Thoracic aorta (tissue), 2 donors: ENCODE results near the gene RHNO1. TPM values are rescaled to one million over a fixed set of nuclear protein-coding genes. Genes with fewer than 3 reads are reported as not detected.
"Not testable (repeated sequence)": the region's sequence is repeated elsewhere in the genome, so short reads cannot be mapped to it uniquely, and the experiment has no call there.

ENCODE experiments used
- ATAC-seq: fragments of 150-250 bp; one replicate; pipeline ENCODE4 v1.8.0; 2017; ENCODE audit warnings: low read depth; ENCODE audit not compliant: insufficient number of reproducible peaks, low FRiP score
- DNase-seq: peaks from one replicate; pipeline ENCODE4 v3.0.0-alpha.2; 2020; ENCODE audit warnings: low spot score
- H3K27ac ChIP-seq, 2 donors: fragments of 200-600 bp; sonication (generic); 1 replicate in 1 of 2; 2 replicates in 1 of 2; pipeline ENCODE4 v1.5.1; 2016; ENCODE audit warnings: mild to moderate bottlenecking in 2 of 2, moderate library complexity in 2 of 2
- H3K27me3 ChIP-seq: fragments of 200-600 bp; sonication (generic); replicated peaks from 2 replicates; pipeline ENCODE4 v1.6.0; 2016; ENCODE audit warnings: mild to moderate bottlenecking; ENCODE audit not compliant: insufficient read depth
- H3K36me3 ChIP-seq: fragments of 200-600 bp; sonication (generic); one replicate; pipeline ENCODE4 v1.5.1; 2016
- H3K4me1 ChIP-seq, 2 donors: fragments of 200-600 bp; sonication (generic); 1 replicate in 1 of 2; 2 replicates in 1 of 2; pipeline versions ENCODE4 v1.5.1 to v1.6.0; 2016; ENCODE audit warnings: low read depth in 2 of 2, mild to moderate bottlenecking in 1 of 2; ENCODE audit not compliant: control insufficient read depth in 1 of 2
- H3K4me3 ChIP-seq: fragments of 200-600 bp; sonication (generic); 2 replicates; pipeline ENCODE4 v1.5.1; 2016; ENCODE audit warnings: mild to moderate bottlenecking
- H3K9me3 ChIP-seq: fragments of 200-600 bp; sonication (generic); 2 replicates; pipeline ENCODE4 v1.5.1; 2016
- total RNA-seq, 2 donors: library from RNA; depleted of rRNA; stranded (reverse); fragments of >200 nt; gene quantifications; one replicate each; pipeline versions ENCODE4 v1.1.0 to v1.2.3, GENCODE V29; 2016
- TF ChIP-seq, protein P1 (sequence below): fragments of 200-600 bp; sonication (generic); IDR thresholded peaks from one replicate; pipeline ENCODE4 v1.5.1; 2019; ENCODE audit warnings: antibody characterized with exemption

The RHNO1 gene
- total RNA-seq, 2 donors from 2014 or later: 9.6 to 10.8 TPM

DNA sequence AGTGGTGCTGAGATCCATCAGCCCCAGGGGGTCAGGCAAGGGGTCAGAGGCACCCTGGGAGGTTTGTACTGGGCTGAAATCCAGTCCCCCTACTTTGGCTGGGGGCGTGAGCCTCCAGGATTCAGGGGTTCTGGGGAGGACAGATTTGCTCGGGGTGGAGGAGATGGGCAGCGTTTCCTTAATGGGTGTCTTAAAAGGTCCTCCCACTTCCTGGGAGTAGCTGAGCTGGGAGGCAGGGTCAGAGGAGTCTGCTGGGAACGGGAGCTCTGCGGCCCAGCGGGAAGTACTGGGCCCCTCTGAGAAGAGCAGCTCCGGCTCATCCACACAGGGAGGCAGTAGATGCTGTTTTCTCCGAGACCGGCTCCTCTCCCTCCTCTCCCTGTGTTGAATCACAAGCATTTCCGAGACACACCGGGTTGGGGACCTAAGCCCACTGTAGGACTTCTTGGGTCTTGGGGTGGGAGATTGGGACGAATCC is 18.0 kb upstream of the RHNO1 start:
- Histone ChIP-seq H3K9me3 (no peaks in the 10 kb centered on the region), H3K27me3 (no peaks in the 10 kb centered on the region), H3K27ac (no peak overlapping the region), H3K4me1 (no peaks in the 10 kb centered on the region), H3K4me3 (no peak overlapping the region), H3K36me3 (no peaks in the 10 kb centered on the region)
- TF ChIP-seq, protein P1, sequence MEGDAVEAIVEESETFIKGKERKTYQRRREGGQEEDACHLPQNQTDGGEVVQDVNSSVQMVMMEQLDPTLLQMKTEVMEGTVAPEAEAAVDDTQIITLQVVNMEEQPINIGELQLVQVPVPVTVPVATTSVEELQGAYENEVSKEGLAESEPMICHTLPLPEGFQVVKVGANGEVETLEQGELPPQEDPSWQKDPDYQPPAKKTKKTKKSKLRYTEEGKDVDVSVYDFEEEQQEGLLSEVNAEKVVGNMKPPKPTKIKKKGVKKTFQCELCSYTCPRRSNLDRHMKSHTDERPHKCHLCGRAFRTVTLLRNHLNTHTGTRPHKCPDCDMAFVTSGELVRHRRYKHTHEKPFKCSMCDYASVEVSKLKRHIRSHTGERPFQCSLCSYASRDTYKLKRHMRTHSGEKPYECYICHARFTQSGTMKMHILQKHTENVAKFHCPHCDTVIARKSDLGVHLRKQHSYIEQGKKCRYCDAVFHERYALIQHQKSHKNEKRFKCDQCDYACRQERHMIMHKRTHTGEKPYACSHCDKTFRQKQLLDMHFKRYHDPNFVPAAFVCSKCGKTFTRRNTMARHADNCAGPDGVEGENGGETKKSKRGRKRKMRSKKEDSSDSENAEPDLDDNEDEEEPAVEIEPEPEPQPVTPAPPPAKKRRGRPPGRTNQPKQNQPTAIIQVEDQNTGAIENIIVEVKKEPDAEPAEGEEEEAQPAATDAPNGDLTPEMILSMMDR: no peak
- DNase-seq: no peak
- no peak for ATAC-seq

DNA sequence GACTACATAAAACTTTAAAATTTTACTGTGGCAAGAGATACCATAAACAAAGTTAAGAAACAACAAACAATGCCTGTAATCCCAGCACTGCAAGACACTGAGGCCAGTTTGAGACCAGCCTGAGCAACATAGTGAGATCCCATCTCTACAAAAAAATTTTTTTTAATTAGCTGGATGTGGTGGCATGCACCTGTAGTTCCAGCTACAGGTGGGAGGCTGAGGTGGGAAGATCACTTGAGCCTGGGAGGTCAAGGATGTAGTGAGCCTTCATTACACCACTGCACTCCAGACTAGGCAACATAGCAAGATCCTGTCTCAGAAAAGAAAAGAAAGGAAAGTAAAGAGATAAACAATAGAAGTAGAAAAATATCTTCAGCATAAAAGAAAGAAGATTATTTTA is 16.9 kb upstream of the RHNO1 start:
- no peak for ATAC-seq
- Histone ChIP-seq H3K9me3 (no peaks in the 10 kb centered on the region), H3K27me3 (no peaks in the 10 kb centered on the region), H3K4me3 (no peak overlapping the region), H3K4me1 (no peaks in the 10 kb centered on the region), H3K27ac (no peak overlapping the region), H3K36me3 (no peaks in the 10 kb centered on the region)
- TF ChIP-seq, protein P1: no peak
- DNase-seq: no peak

DNA sequence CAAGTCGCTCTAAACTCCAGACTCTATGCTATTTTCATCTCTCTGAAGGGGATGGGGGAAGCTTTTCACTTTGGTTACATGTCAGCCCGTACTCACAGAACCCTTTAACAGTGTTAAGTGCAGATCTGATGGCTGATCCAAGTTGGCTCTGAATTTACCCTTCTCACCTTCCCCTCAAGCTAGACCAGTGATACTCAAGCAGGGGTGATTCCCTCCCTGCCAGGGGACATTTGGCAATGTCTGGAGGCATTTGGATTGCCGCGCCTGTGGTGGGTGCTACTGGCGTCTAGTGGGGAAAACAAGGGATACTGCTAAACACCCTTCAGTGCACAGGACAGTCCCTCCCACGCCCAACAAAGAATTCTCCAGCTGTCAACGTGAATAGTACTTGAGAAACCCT is 14.1 kb upstream of the RHNO1 start:
- DNase-seq: no peak
- no peak overlapping the region for H3K4me3 ChIP-seq
- TF ChIP-seq, protein P1: no peak

DNA sequence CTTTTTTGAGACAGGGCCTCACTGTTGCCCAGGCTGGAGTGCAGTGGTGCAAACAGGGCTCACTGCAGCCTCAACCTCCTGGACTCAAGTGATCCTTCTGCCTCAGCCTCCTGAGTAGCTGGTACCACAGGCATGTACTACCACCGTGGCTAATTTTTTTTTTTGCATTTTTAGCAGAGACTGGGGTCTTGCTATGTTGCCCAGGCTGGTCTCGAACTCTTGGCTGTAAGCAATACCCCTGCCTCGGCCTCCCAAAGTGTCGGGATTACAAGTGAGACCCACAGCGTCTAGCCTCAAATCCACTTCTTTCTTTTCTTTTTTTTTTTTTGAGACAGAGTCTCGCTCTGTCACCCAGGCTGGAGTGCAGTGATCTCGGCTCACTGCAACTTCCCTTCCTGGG is 13.6 kb upstream of the RHNO1 start:
- not testable (repeated sequence) for ATAC-seq, H3K4me1 ChIP-seq, H3K4me3 ChIP-seq, H3K36me3 ChIP-seq, H3K9me3 ChIP-seq, DNase-seq, H3K27me3 ChIP-seq, H3K27ac ChIP-seq

More for the DNA sequence above, 14.1 kb upstream of the RHNO1 start:
- H3K9me3 ChIP-seq: no peaks in the 10 kb centered on the region
- ATAC-seq: no peak
- no peaks in the 10 kb centered on the region for H3K36me3 ChIP-seq
- H3K27me3 ChIP-seq: no peaks in the 10 kb centered on the region
- H3K27ac ChIP-seq: no peak overlapping the region
- H3K4me1 ChIP-seq: no peaks in the 10 kb centered on the region

DNA sequence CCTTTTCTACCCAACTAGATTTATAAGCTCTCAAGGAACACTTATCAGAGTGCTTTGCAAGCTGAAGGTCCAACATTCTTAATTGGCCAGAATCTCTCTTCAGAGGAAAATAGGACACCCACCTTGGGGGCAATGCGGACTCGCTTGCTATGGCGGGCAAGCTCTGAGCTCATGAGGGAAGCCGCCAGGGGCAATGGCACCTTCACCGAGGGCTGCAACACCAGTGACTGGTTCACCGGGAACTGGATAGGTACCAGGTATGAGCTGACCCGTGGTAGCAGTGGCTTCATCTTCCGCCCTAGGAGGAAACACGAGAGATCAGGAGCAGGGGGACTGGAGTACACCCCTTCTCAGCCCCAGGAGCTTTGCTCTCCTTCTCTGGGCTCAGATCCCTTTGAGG is 12.8 kb upstream of the RHNO1 start:
- Histone ChIP-seq H3K27ac (no peak overlapping the region), H3K4me3 (no peak overlapping the region), H3K27me3 (no peaks in the 10 kb centered on the region), H3K36me3 (no peaks in the 10 kb centered on the region), H3K9me3 (no peaks in the 10 kb centered on the region), H3K4me1 (no peaks in the 10 kb centered on the region)
- ATAC-seq (no peak), DNase-seq (no peak)
- TF ChIP-seq, protein P1: no peak

DNA sequence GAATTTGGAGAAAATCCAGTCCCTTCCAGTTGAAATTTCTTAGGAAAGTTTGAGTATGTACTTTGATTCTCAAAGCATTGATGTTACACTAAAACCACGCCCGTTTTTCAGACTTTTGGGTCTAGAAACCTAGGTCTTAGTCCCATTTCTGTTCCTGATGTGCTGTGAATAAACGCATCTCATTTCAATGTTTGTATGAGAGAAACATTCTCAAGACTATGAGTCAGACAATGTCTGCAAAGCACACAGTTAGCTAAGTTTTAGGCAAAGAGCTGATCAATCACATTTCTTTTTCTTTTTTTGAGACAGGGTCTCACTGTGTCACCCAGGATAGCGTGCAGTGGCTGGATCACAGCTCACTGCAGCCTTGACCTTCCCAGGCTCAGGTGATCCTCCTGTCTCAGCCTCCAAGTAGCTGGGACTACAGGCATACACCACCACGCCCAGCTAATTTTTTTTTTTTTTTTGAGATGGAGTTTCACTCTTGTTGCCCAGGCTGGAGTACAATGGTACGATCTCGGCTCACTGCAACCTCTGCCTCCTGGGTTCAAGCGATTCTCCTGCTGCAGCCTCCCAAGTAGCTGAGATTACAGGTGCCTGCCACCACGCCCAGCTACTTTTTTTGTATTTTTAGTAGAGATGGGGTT is 7.9 kb upstream of the RHNO1 start:
- H3K27ac ChIP-seq, H3K9me3 ChIP-seq, H3K4me3 ChIP-seq, H3K27me3 ChIP-seq, H3K36me3 ChIP-seq, DNase-seq, H3K4me1 ChIP-seq, ATAC-seq: not testable (repeated sequence)
